HCT116 (cell line): Measurements from ENCODE around the gene STRADA. TPM values are rescaled to one million over a fixed set of nuclear protein-coding genes. Genes with fewer than 3 reads are reported as not detected.

ENCODE experiments used
- ATAC-seq: fragments of 200-7000 bp; cut with Tn5 transposase; 2 replicates; pipeline ENCODE4 v1.9.1; 2020; ENCODE audit warnings: mild to moderate bottlenecking, moderate library complexity
- BruUV-seq: library from RNA; stranded (reverse); fragments of 400-500 nt; replicated peaks from 2 replicates; lab custom pipeline; 2021; lab: Mats Ljungman, UMichigan
- CTCF ChIA-PET: fragments of 300-600 bp; sonication (Branson Sonifier 250); formaldehyde crosslinking; loops from one replicate; lab custom pipeline; 2021; ENCODE audit warnings: antibody characterized with exemption; lab: Charles Lee
- POLR2A ChIA-PET: fragments of 300-600, 350-600 bp; sonication (Branson Sonifier 250); formaldehyde crosslinking; loops from one replicate; lab custom pipeline; 2021; ENCODE audit warnings: antibody characterized with exemption; lab: Charles Lee
- RAD21 ChIA-PET, 2 experiments: fragments of 300-600 bp; sonication (Branson Sonifier 250); formaldehyde crosslinking; loops; one replicate each; lab custom pipeline; 2023; ENCODE audit warnings: low total read pairs in 2 of 2; ENCODE audit not compliant: uncharacterized antibody in 2 of 2, unreplicated experiment in 2 of 2, low non-redundant PET in 1 of 2; lab: Charles Lee
- DNase-seq: peaks from one replicate; pipeline ENCODE4 v3.0.0-alpha.2; 2010; ENCODE audit warnings: low read depth, low spot score
- H2AFZ ChIP-seq: fragments of 200-600 bp; shearing (Covaris generic), sonication (generic); 2 replicates; pipeline ENCODE4 v1.6.1; 2017; ENCODE audit warnings: low read depth, mixed run types, mixed read lengths, antibody characterized with exemption, low read length; ENCODE audit not compliant: poor library complexity, severe bottlenecking
- H3K27ac ChIP-seq: 2 replicates; pipeline ENCODE4 v1.5.1; 2012; ENCODE audit warnings: low read depth, low read length
- H3K27me3 ChIP-seq: fragments of 200-600 bp; sonication (generic); 2 replicates; pipeline ENCODE4 v1.6.1; 2016; ENCODE audit warnings: mixed run types, low read length, mixed read lengths; ENCODE audit not compliant: insufficient read depth
- H3K36me3 ChIP-seq, 2 experiments: fragments of 200-500 bp in 1 of 2; fragments of 200-600 bp in 1 of 2; sonication (Bioruptor generic) in 1 of 2; sonication (generic) in 1 of 2; 2 replicates each; pipeline versions ENCODE4 v1.5.1 to v1.6.1; 2014 to 2016; ENCODE audit warnings: low read length in 2 of 2, inconsistent platforms in 1 of 2, mixed read lengths in 1 of 2, mixed run types in 1 of 2; ENCODE audit not compliant: insufficient read depth in 2 of 2, control insufficient read depth in 1 of 2
- H3K4me1 ChIP-seq, 2 experiments: fragments of 200-600 bp in 1 of 2; sonication (generic) in 1 of 2; 2 replicates each; pipeline versions ENCODE4 v1.5.1 to v1.6.1; 2012 to 2017; ENCODE audit warnings: low read length in 2 of 2, inconsistent platforms in 1 of 2, mild to moderate bottlenecking in 1 of 2, mixed read lengths in 1 of 2, mixed run types in 1 of 2, moderate library complexity in 1 of 2; ENCODE audit not compliant: insufficient read depth in 2 of 2, control insufficient read depth in 1 of 2
- H3K4me2 ChIP-seq: fragments of 200-600 bp; sonication (generic); 2 replicates; pipeline ENCODE4 v1.6.1; 2017; ENCODE audit warnings: mixed run types, low read length, mixed read lengths
- H3K4me3 ChIP-seq, 2 experiments: fragments of 200-600 bp in 1 of 2; sonication (generic) in 1 of 2; replicated peaks in 1 of 2; 2 replicates each; pipeline ENCODE4 v1.5.1; 2011 to 2016; ENCODE audit warnings: low read length in 2 of 2, control low read depth in 1 of 2, low read depth in 1 of 2, mild to moderate bottlenecking in 1 of 2, mixed read lengths in 1 of 2, mixed run types in 1 of 2
- H3K79me2 ChIP-seq: fragments of 200-600 bp; sonication (generic); 2 replicates; pipeline ENCODE4 v1.6.1; 2017; ENCODE audit warnings: mild to moderate bottlenecking, mixed run types, low read length, moderate library complexity, mixed read lengths; ENCODE audit not compliant: insufficient read depth
- H3K9ac ChIP-seq: fragments of 200-600 bp; sonication (generic); 2 replicates; pipeline ENCODE4 v1.6.1; 2016; ENCODE audit warnings: low read length, mixed read lengths
- H3K9me2 ChIP-seq: fragments of 200-600 bp; sonication (generic), shearing (Covaris generic); 2 replicates; pipeline ENCODE4 v1.6.1; 2017; ENCODE audit warnings: mixed run types, mild to moderate bottlenecking, moderate library complexity; ENCODE audit not compliant: insufficient read depth
- H3K9me3 ChIP-seq, 2 experiments: fragments of 200-500 bp in 1 of 2; fragments of 200-600 bp in 1 of 2; sonication (Bioruptor generic) in 1 of 2; sonication (generic) in 1 of 2; 2 replicates each; pipeline ENCODE4 v1.6.1; 2014 to 2017; ENCODE audit warnings: low read length in 2 of 2, mixed read lengths in 2 of 2, inconsistent platforms in 1 of 2, low read depth in 1 of 2, mild to moderate bottlenecking in 1 of 2, mixed run types in 1 of 2, moderate library complexity in 1 of 2; ENCODE audit not compliant: control insufficient read depth in 1 of 2, insufficient read depth in 1 of 2
- H4K20me1 ChIP-seq: fragments of 200-600 bp; sonication (generic), shearing (Covaris generic); 2 replicates; pipeline ENCODE4 v1.6.1; 2017; ENCODE audit warnings: mixed run types, mild to moderate bottlenecking, moderate library complexity; ENCODE audit not compliant: insufficient read depth
- EGR1 ChIP-seq: IDR thresholded peaks from 2 replicates; pipeline ENCODE4 v1.6.1; 2012; ENCODE audit warnings: low read depth
- EZH2 ChIP-seq: fragments of 200-600 bp; sonication (generic); IDR thresholded peaks from 2 replicates; pipeline ENCODE4 v1.6.1; 2017; ENCODE audit warnings: antibody characterized with exemption, mixed run types
- EZH2phosphoT487 ChIP-seq: fragments of 200-600 bp; IDR thresholded peaks from 2 replicates; pipeline ENCODE4 v1.6.1; 2018; ENCODE audit warnings: antibody characterized with exemption, borderline replicate concordance
- FOSL1 ChIP-seq: IDR thresholded peaks from 2 replicates; pipeline ENCODE4 v1.6.1; 2012; ENCODE audit warnings: low read depth
- POLR2A ChIP-seq: IDR thresholded peaks from 2 replicates; pipeline ENCODE4 v1.7.0; 2011; ENCODE audit warnings: borderline replicate concordance; ENCODE audit not compliant: insufficient read depth, insufficient read length; ENCODE audit errors: extremely low read depth
- POLR2AphosphoS5 ChIP-seq: IDR thresholded peaks from 2 replicates; pipeline ENCODE4 v1.6.1; 2011; ENCODE audit warnings: mild to moderate bottlenecking, low read depth, low read length, moderate library complexity
- SIN3A ChIP-seq: IDR thresholded peaks from 2 replicates; pipeline ENCODE4 v1.6.1; 2012; ENCODE audit warnings: low read depth
- SRF ChIP-seq: IDR thresholded peaks from 2 replicates; pipeline ENCODE4 v1.6.1; 2012; ENCODE audit warnings: low read depth
- TCF7L2 ChIP-seq: IDR thresholded peaks from 2 replicates; pipeline ENCODE4 v1.7.0; 2011; ENCODE audit warnings: borderline replicate concordance, inconsistent platforms; ENCODE audit not compliant: insufficient read depth, insufficient read length; ENCODE audit errors: extremely low read depth
- intact Hi-C: fragments of 100-400 bp; cut with micrococcal nuclease; formaldehyde crosslinking; loops from 2 replicates; pipeline ENCODE4 v1.10.0; 2022
- total RNA-seq: library from RNA; stranded (reverse); gene quantifications from one replicate; pipeline ENCODE4 v1.2.1, GENCODE V29; 2021; ENCODE audit not compliant: unreplicated experiment
- TF ChIP-seq, protein P1 (sequence below): IDR thresholded peaks from 2 replicates; pipeline ENCODE4 v1.6.1; 2011; ENCODE audit warnings: mild to moderate bottlenecking, low read length, moderate library complexity; ENCODE audit not compliant: insufficient replicate concordance; ENCODE audit errors: extremely low read depth
- TF ChIP-seq, protein P2 (sequence below), 3 experiments: fragments of 200-600 bp in 1 of 3; sonication (generic) in 1 of 3; IDR thresholded peaks in 2 of 3; conservative IDR thresholded peaks in 1 of 3; 2 replicates each; pipeline ENCODE4 v1.5.1; 2012 to 2017; ENCODE audit warnings: low read depth in 2 of 3, low read length in 2 of 3, antibody characterized with exemption in 1 of 3, borderline replicate concordance in 1 of 3, control low read depth in 1 of 3, mild to moderate bottlenecking in 1 of 3, mixed read lengths in 1 of 3, mixed run types in 1 of 3, moderate library complexity in 1 of 3; ENCODE audit not compliant: insufficient read depth in 1 of 3

STRADA gene
- total RNA-seq, 1 experiment from 2014 or later = 38.0 TPM

DNA sequence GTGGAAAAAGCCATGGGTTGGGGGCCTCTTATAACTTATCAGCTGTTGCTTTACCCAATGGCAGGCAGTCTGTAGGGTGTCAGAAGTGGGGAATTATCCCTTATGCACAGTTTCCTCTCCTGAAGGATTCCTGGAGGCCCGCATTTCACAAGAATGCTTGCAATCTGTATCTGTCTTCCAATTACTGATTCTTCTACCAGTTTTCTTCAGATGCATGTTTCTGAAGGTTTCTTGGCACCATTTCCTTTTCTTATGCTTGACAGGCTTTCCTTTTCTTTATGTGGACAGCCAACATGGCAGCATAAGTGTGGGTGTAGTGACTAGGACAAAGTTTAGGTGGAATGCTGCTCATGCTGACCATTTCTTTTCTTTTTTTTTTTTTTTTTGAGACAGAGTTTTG lies 83.2 kb downstream of the STRADA start:
- ATAC-seq (no peak), DNase-seq (no peak)
- BruUV-seq = no TSS peak
- ChIA-PET POLR2A (no interaction called here), CTCF (no interaction called here)
- no peak overlapping the region for H2AFZ ChIP-seq
- no peak overlapping the region for H3K4me3 ChIP-seq
- no peaks in the 10 kb centered on the region for H3K79me2 ChIP-seq
- no peaks in the 10 kb centered on the region for H4K20me1 ChIP-seq
- no peak overlapping the region for H3K27ac ChIP-seq
- H3K4me1 ChIP-seq = no peaks in the 10 kb centered on the region
- no peak overlapping the region for H3K4me2 ChIP-seq
- no peaks in the 10 kb centered on the region for H3K9me3 ChIP-seq
- intact Hi-C loops = no loop called here
- no peaks in the 10 kb centered on the region for H3K27me3 ChIP-seq
- TF ChIP-seq POLR2AphosphoS5 (no peak), EZH2 (no peak), EZH2phosphoT487 (no peak), SRF (no peak), FOSL1 (no peak), POLR2A (no peak), TCF7L2 (no peak), SIN3A (no peak), EGR1 (no peak)
- TF ChIP-seq, protein P1, sequence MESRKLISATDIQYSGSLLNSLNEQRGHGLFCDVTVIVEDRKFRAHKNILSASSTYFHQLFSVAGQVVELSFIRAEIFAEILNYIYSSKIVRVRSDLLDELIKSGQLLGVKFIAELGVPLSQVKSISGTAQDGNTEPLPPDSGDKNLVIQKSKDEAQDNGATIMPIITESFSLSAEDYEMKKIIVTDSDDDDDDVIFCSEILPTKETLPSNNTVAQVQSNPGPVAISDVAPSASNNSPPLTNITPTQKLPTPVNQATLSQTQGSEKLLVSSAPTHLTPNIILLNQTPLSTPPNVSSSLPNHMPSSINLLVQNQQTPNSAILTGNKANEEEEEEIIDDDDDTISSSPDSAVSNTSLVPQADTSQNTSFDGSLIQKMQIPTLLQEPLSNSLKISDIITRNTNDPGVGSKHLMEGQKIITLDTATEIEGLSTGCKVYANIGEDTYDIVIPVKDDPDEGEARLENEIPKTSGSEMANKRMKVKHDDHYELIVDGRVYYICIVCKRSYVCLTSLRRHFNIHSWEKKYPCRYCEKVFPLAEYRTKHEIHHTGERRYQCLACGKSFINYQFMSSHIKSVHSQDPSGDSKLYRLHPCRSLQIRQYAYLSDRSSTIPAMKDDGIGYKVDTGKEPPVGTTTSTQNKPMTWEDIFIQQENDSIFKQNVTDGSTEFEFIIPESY = no peak
- TF ChIP-seq, protein P2, sequence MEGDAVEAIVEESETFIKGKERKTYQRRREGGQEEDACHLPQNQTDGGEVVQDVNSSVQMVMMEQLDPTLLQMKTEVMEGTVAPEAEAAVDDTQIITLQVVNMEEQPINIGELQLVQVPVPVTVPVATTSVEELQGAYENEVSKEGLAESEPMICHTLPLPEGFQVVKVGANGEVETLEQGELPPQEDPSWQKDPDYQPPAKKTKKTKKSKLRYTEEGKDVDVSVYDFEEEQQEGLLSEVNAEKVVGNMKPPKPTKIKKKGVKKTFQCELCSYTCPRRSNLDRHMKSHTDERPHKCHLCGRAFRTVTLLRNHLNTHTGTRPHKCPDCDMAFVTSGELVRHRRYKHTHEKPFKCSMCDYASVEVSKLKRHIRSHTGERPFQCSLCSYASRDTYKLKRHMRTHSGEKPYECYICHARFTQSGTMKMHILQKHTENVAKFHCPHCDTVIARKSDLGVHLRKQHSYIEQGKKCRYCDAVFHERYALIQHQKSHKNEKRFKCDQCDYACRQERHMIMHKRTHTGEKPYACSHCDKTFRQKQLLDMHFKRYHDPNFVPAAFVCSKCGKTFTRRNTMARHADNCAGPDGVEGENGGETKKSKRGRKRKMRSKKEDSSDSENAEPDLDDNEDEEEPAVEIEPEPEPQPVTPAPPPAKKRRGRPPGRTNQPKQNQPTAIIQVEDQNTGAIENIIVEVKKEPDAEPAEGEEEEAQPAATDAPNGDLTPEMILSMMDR (IDR thresholded peaks at IDR 0.05 in 2 of 3, conservative IDR thresholded peaks at IDR 0.05 in 1 of 3; ENCODE audit: borderline replicate concordance in 1 of 3, insufficient read depth in 1 of 3, low read depth in 2 of 3, low read length in 2 of 3) = no peak
- TF ChIP-seq, all 23 proteins: peak for 0
- RAD21 ChIA-PET = no interaction called here
- Histone ChIP-seq H3K36me3 (0 out of 4 replicates have a peak, but pooled peaks cover 0 to 3% of the 10 kb centered on the region in 2 experiments), H3K9me2 (no peaks in the 10 kb centered on the region), H3K9ac (no peak overlapping the region)
